NOMO-1 treated with dmso at 0.1 percent for 144 hours (cell line): ENCODE data around the gene AGAP3.
A peak's percentile ranks its signal among the peaks of the same experiment; 100 is the strongest.

Experiments
- DNase-seq: peaks from one replicate; lab custom pipeline; 2025; ENCODE audit not compliant: unreplicated experiment; lab: John Stamatoyannopoulos, UW

AGAP3 gene

DNA sequence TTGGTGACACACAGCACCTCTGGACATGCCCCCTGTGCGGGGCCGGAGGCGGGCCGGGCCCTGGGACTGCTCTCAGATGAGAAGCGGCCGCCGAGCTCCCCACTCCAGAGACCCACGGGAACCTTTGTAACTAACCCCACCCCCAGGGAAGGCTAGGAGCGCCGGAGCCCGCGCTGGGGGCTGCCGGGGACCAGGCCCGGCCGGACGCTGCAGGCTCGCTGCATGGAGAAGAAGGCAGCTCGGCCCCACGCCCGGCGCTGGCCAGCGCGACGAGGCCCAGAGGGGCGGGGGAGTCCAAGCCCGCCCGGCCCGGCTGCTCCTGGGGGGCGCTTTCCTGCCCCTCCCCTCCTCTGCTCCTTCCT is 36.5 kb downstream of the AGAP3 start:
- DNase-seq: no peak

DNA sequence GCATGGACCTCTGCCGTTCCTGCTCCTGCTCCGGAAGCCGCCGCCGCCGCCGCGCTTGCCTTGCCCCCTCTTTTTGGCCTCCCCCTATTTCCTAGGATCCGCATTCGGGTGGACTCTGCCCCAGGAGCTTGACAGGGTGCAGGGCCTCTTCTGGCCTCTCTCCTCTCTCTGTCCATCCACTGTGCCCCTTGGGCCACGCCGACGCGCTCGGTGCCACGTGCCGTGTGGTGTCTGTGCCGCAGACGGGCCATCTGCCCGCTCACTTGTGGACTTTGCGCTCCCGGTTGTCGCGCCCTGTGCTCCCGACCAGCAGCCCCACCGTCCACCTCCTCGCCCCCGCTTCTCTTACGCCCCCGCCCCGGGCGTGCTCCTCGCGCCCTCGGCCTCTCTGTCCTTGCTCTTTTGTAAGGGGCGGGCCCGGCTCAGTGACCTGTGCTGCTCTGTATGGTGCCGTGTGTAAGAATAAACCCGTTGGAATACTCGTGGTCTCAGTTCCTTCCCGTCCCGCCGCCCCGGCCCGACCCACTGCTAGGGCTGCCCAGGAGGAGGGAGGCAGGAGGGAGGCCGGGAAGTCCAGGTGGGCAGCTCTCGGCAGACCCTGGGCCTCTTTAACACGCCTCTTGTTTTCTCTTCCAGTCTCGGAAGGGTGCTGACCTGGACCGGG is 37.0 kb downstream of the AGAP3 start:
- DNase-seq: no peak

DNA sequence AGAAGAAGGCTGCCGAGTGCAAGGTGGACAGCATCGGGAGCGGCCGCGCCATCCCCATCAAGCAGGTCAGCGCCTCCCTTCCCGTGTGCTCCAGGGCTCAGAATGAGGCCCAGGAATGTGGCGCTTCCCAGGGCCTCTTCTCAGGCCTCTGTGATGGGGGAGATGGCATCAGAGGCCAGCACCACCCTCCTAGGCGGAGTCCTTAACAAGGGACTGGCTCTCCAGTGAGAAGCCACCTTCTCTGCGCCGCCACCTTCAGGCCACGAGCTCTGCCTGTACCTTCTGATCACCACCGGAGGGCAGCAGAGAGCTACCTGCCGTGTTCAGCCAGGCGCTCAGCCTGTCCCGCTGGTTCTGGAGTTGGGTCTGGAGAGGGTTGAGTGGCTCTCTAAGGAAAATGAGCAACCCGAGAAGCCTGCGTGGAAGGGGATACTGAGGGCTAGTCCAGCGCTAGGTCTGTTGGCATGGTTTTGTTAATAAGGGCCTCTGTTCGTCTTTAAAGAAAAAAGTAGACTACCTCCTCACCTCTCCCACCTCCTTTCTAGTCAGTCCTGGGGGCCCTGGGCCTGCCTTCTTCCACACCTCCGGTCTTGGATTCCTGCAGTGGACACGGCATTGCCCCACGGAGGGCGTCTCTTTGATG is 37.7 kb downstream of the AGAP3 start:
- peak; percentile 19 for DNase-seq

DNA sequence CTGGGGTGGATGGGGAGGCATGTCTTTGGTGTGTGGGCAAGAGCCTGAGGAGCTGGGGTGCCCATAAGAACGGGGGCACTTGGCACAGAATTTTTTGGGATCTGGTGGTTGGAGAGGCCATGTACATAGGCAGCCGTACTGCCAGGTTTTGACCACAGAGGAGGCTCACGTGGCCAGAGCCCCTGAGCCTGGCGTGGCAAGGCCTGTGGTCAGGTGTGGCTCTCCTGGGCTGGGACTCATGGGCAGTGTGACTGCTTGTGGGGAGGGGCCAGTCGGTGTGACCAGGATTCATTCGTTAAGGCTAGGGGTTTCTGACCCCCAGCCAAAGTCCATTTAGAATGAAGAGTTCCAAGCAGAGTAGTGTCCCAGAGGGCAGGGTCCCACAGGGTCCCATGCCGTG is 38.2 kb downstream of the AGAP3 start:
- DNase-seq: no peak

DNA sequence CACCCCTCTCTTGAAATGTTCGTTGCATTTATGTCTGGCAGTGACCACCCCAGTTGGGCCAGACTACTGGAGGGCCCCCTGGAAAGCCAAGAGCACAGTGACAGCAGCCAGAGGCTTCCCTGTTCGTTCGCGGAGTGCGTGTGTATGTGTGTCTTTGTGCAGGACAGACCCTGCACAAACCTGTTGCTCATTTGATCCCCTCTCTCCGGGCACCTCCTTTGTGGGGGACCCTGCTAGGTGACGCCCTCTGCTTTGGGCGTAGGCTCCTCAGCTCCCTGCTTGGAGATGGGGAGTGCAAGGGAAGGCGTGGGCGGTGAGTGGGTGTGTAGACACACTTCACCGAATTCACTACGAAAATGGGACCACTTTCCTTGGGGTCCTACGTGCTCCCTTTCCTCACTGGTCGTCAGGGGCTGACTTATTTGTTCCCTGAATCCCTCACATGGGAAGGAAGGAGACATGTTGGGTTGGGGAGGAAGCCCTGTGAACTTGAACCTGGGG is 38.7 kb downstream of the AGAP3 start:
- DNase-seq: no peak

DNA sequence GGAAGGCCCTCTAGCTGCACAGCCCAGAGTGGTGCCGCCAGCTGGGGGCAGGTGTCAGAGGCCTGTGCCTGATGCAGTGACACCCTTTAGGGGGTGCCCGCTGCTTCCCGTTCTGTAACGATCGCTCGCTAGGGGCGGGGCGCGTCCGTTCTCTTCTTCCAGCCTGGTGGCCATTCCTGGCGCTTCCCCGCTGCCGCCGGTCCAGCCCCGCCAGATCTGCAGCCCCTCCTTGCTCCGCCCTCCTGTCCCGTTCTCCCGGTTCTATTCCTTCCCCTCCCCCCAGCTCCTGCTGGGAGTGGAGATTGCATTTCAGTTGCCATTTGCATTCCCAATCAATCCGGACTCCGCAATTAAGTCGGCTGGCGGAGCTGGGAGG is 39.2 kb downstream of the AGAP3 start:
- no peak for DNase-seq

DNA sequence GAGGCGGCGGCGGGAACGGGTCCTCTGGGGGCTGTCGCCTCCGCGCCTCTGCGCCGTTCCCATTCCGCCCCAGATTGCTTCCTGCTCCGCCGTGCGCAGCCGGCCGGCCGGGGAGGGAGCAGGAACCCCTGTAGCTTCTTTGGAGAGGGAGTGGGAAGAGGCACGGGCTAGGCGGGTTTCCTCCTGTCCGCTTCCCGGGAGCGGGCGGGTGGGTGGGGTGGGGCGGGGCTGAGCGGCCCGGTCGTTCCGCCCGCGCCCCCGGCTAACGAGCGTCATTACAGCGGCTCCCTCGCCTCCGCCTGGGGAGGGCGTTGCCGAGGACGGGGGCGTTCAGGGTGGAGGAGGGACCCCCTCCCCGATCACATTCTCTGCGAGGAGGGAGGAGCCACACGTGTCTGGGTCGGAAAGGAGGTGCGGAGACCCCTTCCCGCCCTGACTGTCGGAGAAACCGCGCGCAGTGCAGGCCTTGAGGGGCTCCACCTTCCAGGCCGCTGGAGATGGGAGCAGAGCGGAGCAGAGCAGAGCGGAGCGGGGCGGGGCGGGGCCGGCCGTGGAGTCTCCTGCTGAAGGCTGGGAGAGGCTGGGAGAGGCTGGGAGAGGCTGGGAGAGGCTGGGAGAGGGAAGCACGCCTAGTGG is 39.7 kb downstream of the AGAP3 start:
- DNase-seq: no peak

DNA sequence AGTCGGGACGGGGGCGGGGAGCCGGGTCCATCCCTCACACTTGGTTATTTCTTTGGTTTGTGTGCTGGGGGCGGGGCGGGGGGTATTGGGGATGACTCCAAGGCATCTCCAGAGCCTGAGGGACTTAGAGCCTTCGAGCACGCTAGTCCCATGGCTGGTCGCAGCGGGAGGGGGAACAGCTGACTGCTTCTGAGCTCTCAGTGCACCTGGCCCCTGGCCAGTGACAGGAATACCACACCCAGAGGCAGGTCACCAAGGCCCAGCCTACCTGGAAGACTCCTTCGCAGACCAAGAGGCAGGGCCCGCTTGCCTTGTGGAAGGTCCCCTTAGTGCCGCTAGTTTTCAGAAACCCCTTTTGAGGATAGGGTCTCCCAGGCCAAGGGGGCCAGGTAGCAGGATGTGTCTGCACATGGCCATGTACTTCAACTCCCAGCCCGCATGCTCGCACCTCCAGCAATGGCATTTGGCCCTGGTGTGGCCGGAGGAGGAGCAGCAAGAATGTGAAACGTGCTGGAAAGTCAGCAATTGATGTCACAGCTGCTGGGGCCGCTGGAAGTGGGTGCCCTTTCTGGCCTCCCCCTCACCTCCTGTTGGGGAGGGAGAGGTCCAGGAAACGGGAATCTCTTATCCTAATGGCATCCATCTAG is 40.3 kb downstream of the AGAP3 start:
- DNase-seq: no peak

DNA sequence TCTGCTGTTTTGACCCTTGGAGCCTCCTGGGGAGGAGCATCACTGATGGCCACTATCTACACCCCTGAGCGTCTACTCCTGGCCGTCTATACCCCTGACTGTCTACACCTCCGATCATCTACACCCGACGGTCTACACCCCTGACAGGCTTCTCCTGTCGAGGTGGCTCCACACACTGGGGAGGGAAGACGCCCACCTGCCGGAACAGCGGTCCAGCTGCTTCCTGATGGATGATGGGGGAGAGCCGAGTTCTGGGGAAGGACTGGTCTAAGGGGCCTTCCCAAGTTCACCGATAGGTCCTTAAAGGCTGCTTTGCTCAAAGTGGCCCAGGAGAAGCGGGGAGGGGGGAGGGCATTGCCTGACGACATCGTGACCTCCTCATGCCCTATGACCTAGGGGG is 41.9 kb downstream of the AGAP3 start:
- DNase-seq: no peak

DNA sequence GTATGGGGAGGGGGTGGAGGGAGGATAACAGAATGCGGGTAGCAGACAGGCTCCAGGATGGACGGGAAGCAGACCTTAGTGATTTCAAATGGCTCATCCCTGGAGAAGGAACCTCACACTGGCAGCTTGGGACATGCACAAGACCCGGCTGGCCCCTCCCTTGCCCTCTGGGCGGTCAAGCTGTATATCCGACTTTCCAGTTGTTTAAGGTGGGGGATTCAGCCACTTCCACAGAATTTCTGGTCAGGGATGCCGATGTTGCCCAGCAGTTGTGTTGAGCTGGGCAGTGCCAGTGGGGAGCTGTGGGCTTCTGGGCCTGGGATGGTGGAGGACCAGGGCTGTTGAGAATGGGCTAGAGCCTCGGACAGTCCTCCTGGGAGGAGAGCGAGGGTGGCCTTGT is 42.4 kb downstream of the AGAP3 start:
- no peak for DNase-seq

DNA sequence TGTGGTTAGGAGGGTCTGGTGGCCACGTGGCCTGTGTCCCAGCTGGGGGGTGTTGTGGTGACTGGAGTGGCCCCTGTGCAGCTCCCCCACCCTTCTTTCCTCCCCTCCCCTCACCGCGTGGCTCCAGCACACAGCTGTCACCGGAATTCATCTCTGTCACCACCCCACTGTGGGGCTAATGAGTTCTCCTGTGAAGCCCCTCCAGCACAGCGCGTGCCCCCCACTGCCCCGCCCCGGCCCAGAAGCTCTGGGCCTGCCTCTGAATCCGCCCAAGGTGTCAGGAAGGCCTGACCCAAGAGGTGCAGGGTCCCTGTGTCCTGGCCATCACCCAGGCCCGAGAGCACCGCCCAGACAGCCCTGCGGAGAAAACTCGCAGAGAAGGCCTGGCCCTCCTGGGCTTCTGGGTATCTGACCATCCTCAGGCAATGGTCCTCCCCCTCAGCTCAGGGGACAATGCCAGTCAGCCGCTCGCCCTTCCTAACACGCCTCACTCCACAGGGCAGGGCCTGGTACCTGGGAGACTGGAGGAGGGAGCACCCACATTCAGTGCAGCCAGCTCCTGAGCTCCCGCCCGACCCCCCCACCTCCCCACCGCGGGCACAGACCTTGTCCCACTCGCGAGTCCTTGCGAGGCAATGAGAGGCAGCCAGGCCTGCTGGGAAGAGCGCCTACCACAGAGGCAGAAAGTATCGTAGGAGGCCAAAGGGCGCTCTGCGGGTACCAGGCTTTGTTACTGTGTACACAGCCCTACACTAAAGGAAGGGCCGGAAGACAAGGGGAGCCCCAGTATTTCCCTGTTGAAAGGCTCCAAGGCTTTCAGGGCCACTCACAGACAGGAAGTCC is 43.1 kb downstream of the AGAP3 start:
- DNase-seq: no peak

DNA sequence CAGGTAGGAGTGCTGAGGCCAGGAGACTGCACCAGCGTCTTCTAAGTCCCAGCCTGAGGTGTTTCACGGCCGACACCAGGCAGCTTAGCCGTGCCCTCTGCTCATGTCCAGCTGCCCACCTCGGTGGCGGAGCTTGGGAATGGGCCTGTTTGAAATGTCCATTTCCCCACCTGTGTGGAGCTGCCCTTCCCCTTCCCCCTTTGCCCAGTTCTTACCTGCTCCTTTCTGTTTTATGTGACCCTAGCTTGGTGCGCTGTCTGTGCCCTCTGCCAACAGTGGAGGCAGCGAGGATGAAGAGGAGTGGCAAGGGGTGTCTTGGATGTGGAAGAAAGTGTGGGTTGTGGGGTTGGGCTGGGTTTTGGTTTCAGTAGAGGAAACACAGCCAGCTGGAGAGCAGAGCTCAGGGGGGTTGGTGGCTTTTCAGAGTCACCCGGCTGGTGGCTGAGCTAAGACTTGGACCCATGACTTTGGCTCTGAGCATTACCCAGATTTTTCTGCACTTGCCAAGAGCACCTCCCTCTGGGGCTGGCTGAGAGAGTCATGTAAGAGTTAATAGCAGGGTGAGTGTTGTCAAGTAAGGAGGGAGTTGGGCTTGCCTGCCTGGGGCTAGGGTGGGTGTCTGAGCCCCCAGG is 43.8 kb downstream of the AGAP3 start:
- no peak for DNase-seq

DNA sequence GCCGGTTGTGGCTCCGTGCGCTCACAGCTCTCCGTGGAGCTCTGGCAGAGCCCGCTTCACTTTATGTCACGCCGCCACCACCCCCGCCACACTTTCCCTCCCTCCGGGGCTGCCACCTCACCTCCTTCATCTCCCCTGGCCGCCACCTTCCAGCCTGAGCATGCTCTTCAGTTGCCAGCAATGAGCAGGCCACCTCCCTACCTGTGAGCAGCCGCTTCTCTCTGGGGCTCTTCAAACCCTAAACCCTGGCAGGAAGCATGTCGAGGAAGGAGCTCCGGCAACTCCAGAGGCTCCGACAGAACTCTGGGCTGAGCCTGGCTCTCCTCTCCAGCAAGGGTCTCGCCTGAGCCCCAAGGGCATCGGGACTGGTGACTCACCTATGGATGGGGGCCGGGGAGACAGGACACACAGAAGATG is 44.5 kb downstream of the AGAP3 start:
- no peak for DNase-seq

DNA sequence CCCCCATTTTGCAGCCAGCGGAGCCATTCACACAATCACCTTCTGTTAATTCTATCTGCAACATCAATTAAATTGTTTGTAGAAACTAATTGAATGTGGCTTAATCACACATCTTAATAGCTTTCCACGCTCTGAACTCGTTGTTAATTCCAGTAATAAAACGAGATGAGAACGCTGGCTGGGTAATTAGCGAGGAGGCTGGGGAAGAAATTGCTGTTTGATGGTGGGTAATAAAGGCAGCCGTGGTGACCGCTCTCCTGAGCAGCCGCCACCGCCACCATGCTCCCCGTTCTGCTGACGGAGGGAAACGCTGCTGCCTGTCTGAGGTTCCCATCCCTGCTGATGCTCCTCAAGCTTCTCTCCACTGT is 44.9 kb downstream of the AGAP3 start:
- no peak for DNase-seq

DNA sequence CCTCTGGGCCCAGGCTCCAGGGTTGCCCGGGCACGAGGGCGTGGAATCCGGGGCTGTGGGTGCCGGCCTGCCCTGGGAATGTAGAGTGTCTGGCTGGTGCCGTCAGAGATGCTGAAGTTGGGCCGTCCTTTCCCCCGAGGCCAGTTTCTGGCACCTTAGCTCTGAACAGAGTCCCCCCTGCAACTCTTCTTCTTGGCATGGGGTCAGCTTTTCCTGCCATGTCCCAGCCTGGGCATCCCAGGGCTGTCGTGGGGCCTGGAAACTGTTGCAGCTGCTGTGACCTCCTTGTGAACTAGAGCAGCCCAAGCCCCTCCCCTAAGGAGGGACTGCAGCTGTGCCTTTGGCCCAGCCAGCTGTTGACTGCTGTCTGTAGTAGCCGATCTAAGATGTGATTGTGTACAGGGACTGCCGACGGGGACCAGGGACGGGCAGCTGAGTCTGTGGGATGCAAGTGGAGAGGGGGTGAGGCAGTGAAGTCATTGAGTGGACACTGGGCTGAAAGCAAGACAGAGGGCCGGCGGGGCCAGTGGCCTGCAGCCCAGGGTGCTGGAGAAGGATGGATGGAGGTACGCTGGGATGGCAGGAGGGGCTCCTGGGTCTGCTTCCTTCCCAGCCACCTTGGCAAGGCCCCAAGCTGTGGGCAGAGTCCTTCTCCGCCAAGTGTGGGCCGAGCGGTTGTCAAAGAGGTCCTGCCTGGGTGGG is 45.5 kb downstream of the AGAP3 start:
- DNase-seq: no peak

DNA sequence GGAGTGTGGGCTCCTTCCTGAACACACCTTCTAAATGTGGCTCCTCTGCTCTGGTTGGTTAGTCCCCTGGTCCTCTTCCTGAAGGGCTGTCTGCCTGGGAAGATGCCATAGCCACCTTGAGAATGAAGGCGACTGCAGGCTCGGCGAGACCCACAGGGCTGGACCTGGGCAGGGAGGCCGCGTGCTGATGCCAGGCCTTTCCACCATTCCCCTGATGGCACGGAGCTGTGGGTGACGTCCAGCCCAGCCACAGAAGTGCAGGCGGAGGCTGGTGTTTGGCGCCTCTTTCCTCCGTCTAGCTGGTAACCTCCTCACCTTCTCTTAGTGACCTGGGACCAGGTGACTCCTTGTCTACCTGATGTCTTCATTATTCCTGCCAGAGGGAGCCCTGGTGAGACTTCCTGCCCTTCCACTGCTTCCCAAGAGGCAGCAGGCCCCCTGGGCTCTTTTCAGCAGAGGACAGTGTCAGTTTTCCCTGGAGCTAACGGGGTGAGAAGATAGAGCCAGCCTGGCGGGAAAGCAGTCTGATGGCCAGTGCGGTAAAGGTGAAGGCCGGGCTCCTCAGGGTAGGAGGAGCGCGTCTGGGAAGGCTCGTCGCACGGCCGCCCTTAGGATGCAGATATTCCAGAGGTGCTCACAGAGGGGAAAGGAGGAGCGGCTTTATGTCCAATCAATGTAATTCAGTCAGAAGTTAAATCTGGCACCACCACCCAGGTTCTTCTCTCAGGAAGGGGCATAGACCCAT is 46.4 kb downstream of the AGAP3 start:
- DNase-seq: no peak

DNA sequence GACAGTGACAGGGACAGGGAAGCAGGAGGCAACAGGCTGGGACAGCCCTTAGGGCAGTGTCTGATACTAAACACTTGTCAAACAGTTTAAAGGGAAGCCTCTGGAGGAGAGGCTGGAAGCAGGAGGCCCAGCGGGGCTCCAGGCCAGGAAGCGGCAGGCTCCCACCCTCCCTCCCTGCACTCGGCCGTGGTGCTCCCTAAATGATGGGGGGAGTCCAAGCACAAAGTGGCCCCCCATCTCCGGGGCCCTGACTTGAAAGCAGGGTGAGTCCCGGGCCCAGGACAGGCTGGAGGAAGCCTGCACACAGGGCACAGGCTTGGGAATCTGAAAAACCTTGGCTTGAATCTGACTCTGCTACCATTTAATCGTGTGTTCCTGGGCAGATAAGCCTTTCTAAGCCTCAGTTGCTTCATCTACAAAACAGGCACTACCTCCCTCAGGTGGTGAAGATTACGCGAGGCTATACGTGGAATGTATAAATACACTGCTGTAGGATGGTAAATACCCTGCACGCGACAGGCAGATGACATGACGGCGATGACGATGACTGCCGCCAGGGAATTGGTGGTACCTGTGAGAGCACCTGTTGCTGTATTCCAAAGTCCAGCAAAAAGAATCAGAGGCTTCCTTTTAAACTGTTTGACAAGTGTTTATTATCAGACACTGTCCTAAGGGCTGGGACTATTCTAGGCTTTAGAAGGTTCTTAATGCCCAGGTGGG is 47.2 kb downstream of the AGAP3 start:
- DNase-seq: no peak

DNA sequence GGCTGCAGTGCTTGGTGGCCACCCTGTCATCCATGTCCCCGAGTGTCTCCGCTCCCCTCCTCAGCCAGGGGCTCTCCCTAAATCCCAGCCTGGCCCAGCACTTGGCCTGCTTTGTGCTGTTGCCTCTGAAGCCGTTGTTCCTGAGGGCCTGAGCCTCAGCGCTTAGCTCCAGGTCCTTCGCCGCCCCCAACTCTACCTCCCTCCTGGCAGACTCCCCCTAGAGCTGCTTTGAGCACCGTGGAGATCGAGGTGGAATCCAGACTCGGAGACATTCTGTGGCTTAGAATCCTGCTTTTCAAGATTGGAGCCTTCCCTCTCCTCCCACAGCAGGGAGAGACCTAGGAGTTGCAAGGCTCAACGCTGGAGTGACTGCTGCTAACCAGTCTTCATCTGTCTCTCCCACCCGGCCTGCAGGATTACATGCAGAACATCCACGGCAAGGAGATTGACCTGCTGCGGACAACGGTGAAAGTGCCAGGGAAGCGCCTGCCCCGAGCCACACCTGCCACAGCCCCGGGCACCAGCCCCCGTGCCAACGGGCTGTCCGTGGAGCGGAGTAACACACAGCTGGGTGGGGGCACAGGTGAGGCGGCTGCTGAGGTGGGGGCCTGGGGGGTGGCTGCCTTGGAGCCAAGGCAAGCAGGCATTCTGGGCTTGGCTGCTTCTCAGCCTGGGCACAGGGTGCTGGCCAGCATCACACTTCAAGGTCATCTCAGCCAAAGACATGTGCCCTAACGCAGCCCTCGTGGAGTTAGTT is 47.9 kb downstream of the AGAP3 start:
- no peak for DNase-seq
